Stimulated activated CD4-positive, alpha-beta T cell treated with anti-CD3 and anti-CD28 coated beads, TNF-alpha, amount 100 ng/mL, for 24 hours (primary cell): Measurements from ENCODE around the gene BDKRB2.
"Not testable (repeated sequence)": the region's sequence is repeated elsewhere in the genome, so short reads cannot be mapped to it uniquely, and the experiment has no call there.

Experiments used
- DNase-seq, 3 experiments: peaks; one replicate each; pipeline ENCODE4 v3.0.0-alpha.2; 2020; ENCODE audit warnings: low read depth in 3 of 3

The BDKRB2 gene

GRCh38 chr14:96224480-96225096 lies 19.9 kb downstream of the BDKRB2 start:
- no peak for DNase-seq

- no peak for DNase-seq
These were observed 20.6 kb downstream of the BDKRB2 start for GRCh38 chr14:96225213-96225612.

GRCh38 chr14:96225745-96226151 lies 21.1 kb downstream of the BDKRB2 start:
- no peak for DNase-seq

GRCh38 chr14:96227428-96227827 lies 22.8 kb downstream of the BDKRB2 start:
- no peak for DNase-seq

- no peak for DNase-seq
These were observed 24.7 kb downstream of the BDKRB2 start for GRCh38 chr14:96229315-96229714.

- DNase-seq: no peak
These were observed 26.4 kb downstream of the BDKRB2 start for GRCh38 chr14:96231056-96231455.

- DNase-seq: no peak
These were observed 27.0 kb downstream of the BDKRB2 start for GRCh38 chr14:96231526-96232130.

- DNase-seq: no peak
These were observed 27.9 kb downstream of the BDKRB2 start for GRCh38 chr14:96232506-96232905.

GRCh38 chr14:96233661-96234060 lies 29.0 kb downstream of the BDKRB2 start:
- DNase-seq: no peak

GRCh38 chr14:96235426-96235825 lies 30.8 kb downstream of the BDKRB2 start:
- no peak for DNase-seq

GRCh38 chr14:96237641-96238040 lies 33.0 kb downstream of the BDKRB2 start:
- no peak for DNase-seq

GRCh38 chr14:96238676-96239265 lies 34.1 kb downstream of the BDKRB2 start:
- DNase-seq: no peak

- no peak for DNase-seq
These were observed 35.1 kb downstream of the BDKRB2 start for GRCh38 chr14:96239711-96240141.

- DNase-seq: no peak
These were observed 36.0 kb downstream of the BDKRB2 start for GRCh38 chr14:96240641-96241040.

- DNase-seq: no peak
These were observed 37.5 kb downstream of the BDKRB2 start for GRCh38 chr14:96242126-96242525.

- no peak for DNase-seq
These were observed 39.1 kb downstream of the BDKRB2 start for GRCh38 chr14:96243785-96244184.

- not testable (repeated sequence) for DNase-seq
These were observed 40.4 kb downstream of the BDKRB2 start for GRCh38 chr14:96245074-96245473.

GRCh38 chr14:96245710-96246538 lies 41.3 kb downstream of the BDKRB2 start:
- DNase-seq: no peak

GRCh38 chr14:96246539-96246847 lies 41.9 kb downstream of the BDKRB2 start:
- DNase-seq: no peak

GRCh38 chr14:96247031-96247430 lies 42.4 kb downstream of the BDKRB2 start:
- DNase-seq: no peak

- no peak for DNase-seq
These were observed 44.4 kb downstream of the BDKRB2 start for GRCh38 chr14:96249029-96249428.

- no peak for DNase-seq
These were observed 45.8 kb downstream of the BDKRB2 start for GRCh38 chr14:96250485-96250884.
